Hepatocyte (in vitro differentiated cells): ENCODE measurements around the gene NRN1L.

Source experiments
- EZH2 ChIP-seq: fragments of 200-600 bp; sonication (generic); IDR thresholded peaks from 2 replicates; pipeline ENCODE4 v1.6.1; 2016; ENCODE audit warnings: antibody characterized with exemption, mild to moderate bottlenecking, borderline replicate concordance
- TF ChIP-seq, protein P1 (sequence below): fragments of 200-600 bp; sonication (generic); IDR thresholded peaks from 2 replicates; pipeline ENCODE4 v1.5.1; 2016; ENCODE audit warnings: antibody characterized with exemption, mild to moderate bottlenecking; ENCODE audit not compliant: poor library complexity

DNA sequence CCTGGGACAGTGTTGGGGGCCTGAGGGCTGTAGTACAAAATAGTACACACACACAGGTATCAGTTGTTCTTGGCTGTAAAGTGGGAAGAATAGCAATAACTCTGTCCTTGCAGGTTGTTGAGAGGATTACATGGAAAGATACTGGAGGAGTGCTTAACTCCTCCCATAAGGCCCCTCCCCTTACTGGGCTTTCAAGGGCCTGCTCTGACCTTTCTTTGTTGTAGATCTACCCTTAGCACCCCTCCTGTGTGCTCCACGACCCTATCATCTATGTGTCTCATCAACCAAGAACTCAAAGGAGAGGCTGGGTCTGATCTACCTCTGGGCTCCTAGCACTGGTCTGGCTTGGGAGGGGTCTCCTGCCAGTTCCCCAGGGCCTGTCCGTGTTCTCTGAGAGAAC is 20.1 kb upstream of the NRN1L start:
- TF ChIP-seq, protein P1, sequence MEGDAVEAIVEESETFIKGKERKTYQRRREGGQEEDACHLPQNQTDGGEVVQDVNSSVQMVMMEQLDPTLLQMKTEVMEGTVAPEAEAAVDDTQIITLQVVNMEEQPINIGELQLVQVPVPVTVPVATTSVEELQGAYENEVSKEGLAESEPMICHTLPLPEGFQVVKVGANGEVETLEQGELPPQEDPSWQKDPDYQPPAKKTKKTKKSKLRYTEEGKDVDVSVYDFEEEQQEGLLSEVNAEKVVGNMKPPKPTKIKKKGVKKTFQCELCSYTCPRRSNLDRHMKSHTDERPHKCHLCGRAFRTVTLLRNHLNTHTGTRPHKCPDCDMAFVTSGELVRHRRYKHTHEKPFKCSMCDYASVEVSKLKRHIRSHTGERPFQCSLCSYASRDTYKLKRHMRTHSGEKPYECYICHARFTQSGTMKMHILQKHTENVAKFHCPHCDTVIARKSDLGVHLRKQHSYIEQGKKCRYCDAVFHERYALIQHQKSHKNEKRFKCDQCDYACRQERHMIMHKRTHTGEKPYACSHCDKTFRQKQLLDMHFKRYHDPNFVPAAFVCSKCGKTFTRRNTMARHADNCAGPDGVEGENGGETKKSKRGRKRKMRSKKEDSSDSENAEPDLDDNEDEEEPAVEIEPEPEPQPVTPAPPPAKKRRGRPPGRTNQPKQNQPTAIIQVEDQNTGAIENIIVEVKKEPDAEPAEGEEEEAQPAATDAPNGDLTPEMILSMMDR, result no peak
- no peak for TF ChIP-seq EZH2
